HCT116 (cell line): ENCODE measurements around the gene KCNC1. TPM values are rescaled to one million over a fixed set of nuclear protein-coding genes. Genes with fewer than 3 reads are reported as not detected.

Source experiments
- ATAC-seq: fragments of 200-7000 bp; cut with Tn5 transposase; 2 replicates; pipeline ENCODE4 v1.9.1; 2020; ENCODE audit warnings: mild to moderate bottlenecking, moderate library complexity
- BruUV-seq: library from RNA; stranded (reverse); fragments of 400-500 nt; replicated peaks from 2 replicates; lab custom pipeline; 2021; lab: Mats Ljungman, UMichigan
- CTCF ChIA-PET: fragments of 300-600 bp; sonication (Branson Sonifier 250); formaldehyde crosslinking; loops from one replicate; lab custom pipeline; 2021; ENCODE audit warnings: antibody characterized with exemption; lab: Charles Lee
- POLR2A ChIA-PET: fragments of 300-600, 350-600 bp; sonication (Branson Sonifier 250); formaldehyde crosslinking; loops from one replicate; lab custom pipeline; 2021; ENCODE audit warnings: antibody characterized with exemption; lab: Charles Lee
- RAD21 ChIA-PET, 2 experiments: fragments of 300-600 bp; sonication (Branson Sonifier 250); formaldehyde crosslinking; loops; one replicate each; lab custom pipeline; 2023; ENCODE audit warnings: low total read pairs in 2 of 2; ENCODE audit not compliant: uncharacterized antibody in 2 of 2, unreplicated experiment in 2 of 2, low non-redundant PET in 1 of 2; lab: Charles Lee
- DNase-seq: peaks from one replicate; pipeline ENCODE4 v3.0.0-alpha.2; 2010; ENCODE audit warnings: low read depth, low spot score
- H2AFZ ChIP-seq: fragments of 200-600 bp; shearing (Covaris generic), sonication (generic); 2 replicates; pipeline ENCODE4 v1.6.1; 2017; ENCODE audit warnings: low read depth, mixed run types, mixed read lengths, antibody characterized with exemption, low read length; ENCODE audit not compliant: poor library complexity, severe bottlenecking
- H3K27ac ChIP-seq: 2 replicates; pipeline ENCODE4 v1.5.1; 2012; ENCODE audit warnings: low read depth, low read length
- H3K27me3 ChIP-seq: fragments of 200-600 bp; sonication (generic); 2 replicates; pipeline ENCODE4 v1.6.1; 2016; ENCODE audit warnings: mixed run types, low read length, mixed read lengths; ENCODE audit not compliant: insufficient read depth
- H3K36me3 ChIP-seq, 2 experiments: fragments of 200-500 bp in 1 of 2; fragments of 200-600 bp in 1 of 2; sonication (Bioruptor generic) in 1 of 2; sonication (generic) in 1 of 2; 2 replicates each; pipeline versions ENCODE4 v1.5.1 to v1.6.1; 2014 to 2016; ENCODE audit warnings: low read length in 2 of 2, inconsistent platforms in 1 of 2, mixed read lengths in 1 of 2, mixed run types in 1 of 2; ENCODE audit not compliant: insufficient read depth in 2 of 2, control insufficient read depth in 1 of 2
- H3K4me1 ChIP-seq, 2 experiments: fragments of 200-600 bp in 1 of 2; sonication (generic) in 1 of 2; 2 replicates each; pipeline versions ENCODE4 v1.5.1 to v1.6.1; 2012 to 2017; ENCODE audit warnings: low read length in 2 of 2, inconsistent platforms in 1 of 2, mild to moderate bottlenecking in 1 of 2, mixed read lengths in 1 of 2, mixed run types in 1 of 2, moderate library complexity in 1 of 2; ENCODE audit not compliant: insufficient read depth in 2 of 2, control insufficient read depth in 1 of 2
- H3K4me2 ChIP-seq: fragments of 200-600 bp; sonication (generic); 2 replicates; pipeline ENCODE4 v1.6.1; 2017; ENCODE audit warnings: mixed run types, low read length, mixed read lengths
- H3K4me3 ChIP-seq, 2 experiments: fragments of 200-600 bp in 1 of 2; sonication (generic) in 1 of 2; replicated peaks in 1 of 2; 2 replicates each; pipeline ENCODE4 v1.5.1; 2011 to 2016; ENCODE audit warnings: low read length in 2 of 2, control low read depth in 1 of 2, low read depth in 1 of 2, mild to moderate bottlenecking in 1 of 2, mixed read lengths in 1 of 2, mixed run types in 1 of 2
- H3K79me2 ChIP-seq: fragments of 200-600 bp; sonication (generic); 2 replicates; pipeline ENCODE4 v1.6.1; 2017; ENCODE audit warnings: mild to moderate bottlenecking, mixed run types, low read length, moderate library complexity, mixed read lengths; ENCODE audit not compliant: insufficient read depth
- H3K9ac ChIP-seq: fragments of 200-600 bp; sonication (generic); 2 replicates; pipeline ENCODE4 v1.6.1; 2016; ENCODE audit warnings: low read length, mixed read lengths
- H3K9me2 ChIP-seq: fragments of 200-600 bp; sonication (generic), shearing (Covaris generic); 2 replicates; pipeline ENCODE4 v1.6.1; 2017; ENCODE audit warnings: mixed run types, mild to moderate bottlenecking, moderate library complexity; ENCODE audit not compliant: insufficient read depth
- H3K9me3 ChIP-seq, 2 experiments: fragments of 200-500 bp in 1 of 2; fragments of 200-600 bp in 1 of 2; sonication (Bioruptor generic) in 1 of 2; sonication (generic) in 1 of 2; 2 replicates each; pipeline ENCODE4 v1.6.1; 2014 to 2017; ENCODE audit warnings: low read length in 2 of 2, mixed read lengths in 2 of 2, inconsistent platforms in 1 of 2, low read depth in 1 of 2, mild to moderate bottlenecking in 1 of 2, mixed run types in 1 of 2, moderate library complexity in 1 of 2; ENCODE audit not compliant: control insufficient read depth in 1 of 2, insufficient read depth in 1 of 2
- H4K20me1 ChIP-seq: fragments of 200-600 bp; sonication (generic), shearing (Covaris generic); 2 replicates; pipeline ENCODE4 v1.6.1; 2017; ENCODE audit warnings: mixed run types, mild to moderate bottlenecking, moderate library complexity; ENCODE audit not compliant: insufficient read depth
- CEBPB ChIP-seq: IDR thresholded peaks from 2 replicates; pipeline ENCODE4 v1.6.1; 2012; ENCODE audit warnings: low read depth
- FOSL1 ChIP-seq: IDR thresholded peaks from 2 replicates; pipeline ENCODE4 v1.6.1; 2012; ENCODE audit warnings: low read depth
- MAX ChIP-seq: IDR thresholded peaks from 2 replicates; pipeline ENCODE4 v1.6.1; 2012
- POLR2A ChIP-seq: IDR thresholded peaks from 2 replicates; pipeline ENCODE4 v1.7.0; 2011; ENCODE audit warnings: borderline replicate concordance; ENCODE audit not compliant: insufficient read depth, insufficient read length; ENCODE audit errors: extremely low read depth
- REST ChIP-seq: IDR thresholded peaks from 2 replicates; pipeline ENCODE4 v1.6.1; 2012; ENCODE audit warnings: low read depth
- SIN3A ChIP-seq: IDR thresholded peaks from 2 replicates; pipeline ENCODE4 v1.6.1; 2012; ENCODE audit warnings: low read depth
- YY1 ChIP-seq: IDR thresholded peaks from 2 replicates; pipeline ENCODE4 v1.6.1; 2011; ENCODE audit warnings: low read length, low read depth, moderate library complexity, mild to moderate bottlenecking; ENCODE audit not compliant: insufficient replicate concordance; ENCODE audit errors: extremely low read depth
- intact Hi-C: fragments of 100-400 bp; cut with micrococcal nuclease; formaldehyde crosslinking; loops from 2 replicates; pipeline ENCODE4 v1.10.0; 2022
- total RNA-seq: library from RNA; stranded (reverse); gene quantifications from one replicate; pipeline ENCODE4 v1.2.1, GENCODE V29; 2021; ENCODE audit not compliant: unreplicated experiment

The KCNC1 gene
- total RNA-seq, 1 experiment from 2014 or later: 0.12 TPM

- POLR2A ChIA-PET: no interaction called here
- RAD21 ChIA-PET: interaction anchor here in 1 of 2 experiments (0.9 kb wide), 1 partner anchor 123 kb away, joined by 3 read pairs; no protein-coding TSS in a partner anchor
- Histone ChIP-seq H3K4me3 (no peak overlapping the region), H3K79me2 (no peaks in the 10 kb centered on the region), H3K9ac (no peak overlapping the region), H3K9me2 (no peaks in the 10 kb centered on the region), H3K27me3 (0 out of 2 replicates have a peak, but pooled peaks cover 5% of the 10 kb centered on the region), H4K20me1 (no peaks in the 10 kb centered on the region), H3K27ac (no peak overlapping the region), H2AFZ (no peak overlapping the region), H3K36me3 (no peaks in the 10 kb centered on the region), H3K9me3 (no peaks in the 10 kb centered on the region), H3K4me2 (no peak overlapping the region), H3K4me1 (peaks cover 2 to 10% of the 10 kb centered on the region in 2 experiments; a peak in 3 of 4 replicates)
- intact Hi-C loops: no loop called here
- no TSS peak for BruUV-seq
- DNase-seq (no peak), ATAC-seq (no peak)
- TF ChIP-seq CEBPB: no peak
- no peak for TF ChIP-seq SIN3A
- no peak for TF ChIP-seq POLR2A
- no peak for TF ChIP-seq REST
- no peak for TF ChIP-seq FOSL1
- TF ChIP-seq MAX: no peak
- TF ChIP-seq YY1: no peak
- CTCF ChIA-PET: no interaction called here
Measured at GRCh38 chr11:17724020-17724908, 10.3 kb upstream of the KCNC1 start.
